NCI-H2081 treated with DMSO at 0.1 percent for 48 hours (cell line): ENCODE results near the gene AGA.
A peak's percentile ranks its signal among the peaks of the same experiment; 100 is the strongest.

Experiments
- DNase-seq: peaks from one replicate; lab custom pipeline; 2025; lab: John Stamatoyannopoulos, UW

Gene AGA

DNA sequence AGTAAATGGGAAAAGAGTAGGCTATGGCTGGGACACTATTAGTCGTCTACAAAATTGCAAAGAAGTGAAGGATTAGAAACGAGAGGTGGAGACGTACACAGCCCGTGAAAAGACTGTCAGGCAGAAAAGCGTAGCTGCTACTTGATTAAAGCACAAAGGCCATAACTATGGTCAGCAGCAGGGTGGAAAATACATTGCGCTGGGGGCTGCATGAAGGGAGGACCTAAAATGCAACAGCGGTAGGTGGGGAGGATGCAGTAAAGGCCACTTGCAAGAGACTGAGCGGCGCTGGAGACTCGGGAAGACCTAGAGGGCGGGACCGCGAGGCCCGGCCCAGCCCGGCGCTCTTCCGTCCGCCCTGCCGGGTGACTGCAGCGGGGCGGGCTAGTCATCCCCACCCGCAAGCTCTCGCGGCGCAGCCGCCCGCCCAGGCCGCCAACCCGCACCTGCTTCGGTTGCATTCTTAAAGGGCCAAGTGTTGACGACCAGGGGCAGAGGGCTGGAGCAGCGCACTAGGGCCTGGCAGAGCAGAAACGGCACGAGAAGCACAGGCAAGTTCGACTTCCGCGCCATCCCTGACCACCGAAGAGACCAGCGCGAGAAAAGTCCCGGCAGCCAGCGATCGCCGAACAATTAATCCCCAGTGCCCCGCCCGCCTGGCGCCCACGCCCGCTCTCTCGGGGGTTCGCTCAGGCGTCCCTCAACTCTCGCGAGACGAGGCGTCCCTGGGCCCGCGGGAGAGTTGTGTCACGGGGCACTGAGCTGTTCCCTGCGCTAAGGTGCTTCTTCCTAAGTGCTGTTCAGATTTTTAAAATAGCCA is at the start of gene AGA:
AGA (minus strand) TSS at position 635 of the 820 bp plus-strand sequence; CDS start at position 573, 62 bp downstream.
- DNase-seq = peak; percentile 70

GRCh38 chr4:177492022-177492421 is 49.8 kb upstream of the AGA start:
- DNase-seq = no peak

DNA sequence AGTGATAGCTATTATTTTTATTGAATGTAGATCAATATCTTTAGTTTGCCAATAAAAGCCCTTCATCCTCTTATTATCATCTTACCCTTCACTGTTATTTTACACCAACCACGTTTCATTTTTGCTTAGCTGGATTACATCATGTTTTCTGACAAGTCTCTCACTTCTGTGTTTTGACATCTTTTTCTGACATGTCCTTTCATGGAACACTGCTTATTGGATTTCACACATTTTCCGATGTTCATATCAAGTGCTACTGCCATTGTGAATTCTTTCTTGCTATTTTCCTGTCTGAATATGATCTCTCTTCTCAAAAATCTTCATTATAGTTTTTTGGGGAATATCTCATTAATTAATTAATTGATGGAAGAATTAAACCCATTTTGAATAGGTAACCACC is 48.5 kb upstream of the AGA start:
- no peak for DNase-seq

- no peak for DNase-seq
Measured at GRCh38 chr4:177489471-177490246, 47.4 kb upstream of the AGA start.

GRCh38 chr4:177487977-177488376 is 45.7 kb upstream of the AGA start:
- no peak for DNase-seq

DNA sequence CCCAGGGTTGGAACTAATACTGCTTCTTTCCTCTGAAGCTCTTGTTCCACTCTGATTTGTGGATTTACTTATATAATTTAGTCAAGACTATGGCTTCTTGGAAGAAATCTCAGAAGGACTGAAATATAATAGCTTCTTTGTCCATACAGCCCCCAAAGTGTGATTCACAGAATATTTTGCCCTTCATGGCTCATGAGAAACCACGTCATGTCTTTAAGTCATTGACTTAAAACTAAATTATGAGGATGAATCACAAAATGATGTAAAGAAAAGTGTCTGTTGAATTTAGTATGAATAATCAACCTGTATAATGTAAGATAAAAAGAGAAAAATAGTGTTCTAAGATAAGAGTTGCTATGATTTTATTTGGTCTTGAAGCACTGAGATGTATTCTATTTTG is 43.3 kb upstream of the AGA start:
- DNase-seq = no peak

GRCh38 chr4:177484613-177485021 is 42.4 kb upstream of the AGA start:
- DNase-seq = no peak

- DNase-seq = no peak
Measured at GRCh38 chr4:177483760-177484159, 41.5 kb upstream of the AGA start.

- no peak for DNase-seq
Measured at GRCh38 chr4:177483271-177483670, 41.0 kb upstream of the AGA start.

DNA sequence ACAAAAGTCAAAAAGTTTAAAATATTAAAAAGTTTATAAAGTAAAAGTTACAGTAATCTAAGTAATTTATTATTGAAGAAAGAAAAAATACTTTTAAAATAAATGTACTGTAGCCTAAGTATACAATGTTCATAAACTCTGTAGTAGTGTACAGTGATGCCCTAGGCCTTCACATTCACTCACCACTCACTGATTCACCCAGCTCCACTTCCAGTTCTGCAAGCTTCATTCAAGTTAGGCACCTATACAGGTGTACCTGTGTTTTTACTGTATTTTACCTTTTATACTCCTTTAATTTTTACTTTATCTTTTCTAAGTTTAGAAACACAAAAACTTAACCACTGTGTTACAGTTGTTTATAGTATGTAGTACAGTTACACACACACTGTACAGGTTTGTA is 40.1 kb upstream of the AGA start:
- DNase-seq = no peak

- DNase-seq = no peak
Measured at GRCh38 chr4:177480795-177481194, 38.6 kb upstream of the AGA start.

DNA sequence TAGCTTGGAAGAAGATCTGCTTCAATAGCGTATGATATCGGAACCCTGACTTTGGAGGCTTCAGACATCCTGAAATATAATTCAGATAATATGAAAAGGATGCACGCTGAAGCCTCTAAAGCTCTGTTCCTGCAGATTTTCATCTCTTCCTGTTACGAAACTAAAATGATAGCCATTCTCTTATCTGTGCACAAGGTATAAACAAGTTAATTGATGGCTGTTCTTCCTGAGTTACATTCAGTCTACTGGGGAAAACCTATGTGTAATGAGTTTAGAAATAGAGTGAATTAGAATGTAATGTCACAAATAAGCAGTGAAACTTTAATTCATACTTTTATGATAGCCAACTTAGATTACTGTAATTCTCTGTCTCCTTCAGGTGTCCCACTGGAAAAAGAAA is 36.8 kb upstream of the AGA start:
- DNase-seq = no peak

DNA sequence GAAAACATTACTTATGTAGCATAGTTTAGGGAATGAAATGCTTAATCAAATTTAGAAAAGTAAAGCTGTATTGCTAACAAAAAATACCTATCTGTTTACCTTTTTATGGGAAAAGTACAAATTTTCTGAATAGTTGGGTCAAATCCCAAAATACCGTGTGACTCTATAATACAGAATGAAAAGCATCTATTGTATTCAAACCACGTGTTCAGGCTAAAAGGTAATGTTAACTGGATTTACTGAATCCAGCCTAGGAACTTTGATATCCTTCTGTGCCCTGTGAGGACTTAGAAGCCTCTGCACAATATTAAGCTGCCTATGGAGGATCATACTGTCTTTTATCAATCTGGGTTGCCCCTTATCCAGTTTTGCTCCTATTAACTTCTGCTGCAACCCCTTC is 36.3 kb upstream of the AGA start:
- DNase-seq = no peak

GRCh38 chr4:177473991-177474390 is 31.8 kb upstream of the AGA start:
- DNase-seq = no peak

- no peak for DNase-seq
Measured at GRCh38 chr4:177464026-177464425, 21.8 kb upstream of the AGA start.

- no peak for DNase-seq
Measured at GRCh38 chr4:177461606-177462005, 19.4 kb upstream of the AGA start.

DNA sequence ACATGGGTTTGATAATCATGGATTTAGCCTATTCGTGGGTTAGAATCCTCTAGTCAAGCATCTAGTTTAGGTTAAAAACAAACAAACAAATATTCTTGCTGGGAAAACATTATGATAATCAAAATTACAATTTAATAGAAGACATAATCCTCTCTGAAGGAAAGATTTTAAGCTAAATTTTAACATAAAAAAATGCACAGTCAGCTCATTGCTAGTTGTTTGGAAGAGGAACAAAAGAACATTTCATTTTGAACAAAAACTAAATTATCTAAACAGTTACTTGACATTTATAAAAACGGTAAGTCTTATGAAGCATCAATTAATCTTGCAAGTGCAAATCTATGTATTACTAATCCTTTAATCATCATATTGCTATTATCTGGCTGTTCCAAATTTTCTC is 18.2 kb upstream of the AGA start:
- no peak for DNase-seq

GRCh38 chr4:177455561-177455970 is 13.3 kb upstream of the AGA start:
- no peak for DNase-seq

DNA sequence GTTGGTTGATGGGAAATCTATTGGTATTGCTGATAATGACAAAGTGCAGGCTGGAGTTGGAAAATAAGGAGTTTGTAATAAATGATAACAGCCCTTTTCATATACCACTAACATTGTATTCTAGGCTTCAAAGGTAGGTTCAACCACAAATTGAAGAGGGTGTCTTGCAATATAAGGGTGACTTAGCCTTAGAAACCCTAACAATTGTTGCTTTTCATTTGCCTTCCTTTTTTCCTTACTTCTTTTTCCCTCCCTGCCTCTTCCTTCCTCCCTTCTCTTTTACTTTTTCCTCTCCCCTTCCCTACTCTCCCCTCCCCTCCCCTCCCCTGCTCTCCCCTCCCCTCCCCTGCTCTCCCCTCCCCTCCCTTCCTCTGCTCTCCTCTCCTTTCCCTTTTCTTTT is 10.9 kb upstream of the AGA start:
- no peak for DNase-seq

DNA sequence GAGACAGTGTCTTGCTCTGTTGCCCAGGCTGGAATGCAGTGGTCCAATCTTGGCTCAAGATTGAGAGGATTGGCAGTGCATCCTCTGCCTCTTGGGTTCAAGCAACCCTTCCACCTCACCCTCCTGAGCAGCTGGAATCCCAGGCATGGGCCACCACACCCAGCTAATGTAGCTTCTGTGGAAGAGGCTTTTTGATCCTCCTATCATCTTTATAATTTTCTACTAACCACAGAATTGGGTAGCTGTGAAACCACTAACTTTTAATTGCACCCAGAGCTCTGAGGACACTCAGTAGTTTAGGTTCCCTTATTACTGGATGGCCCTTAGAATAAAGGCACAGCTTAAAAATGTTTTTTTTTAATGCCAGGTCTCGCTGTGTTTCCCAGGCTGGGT is 8.9 kb upstream of the AGA start:
- no peak for DNase-seq

DNA sequence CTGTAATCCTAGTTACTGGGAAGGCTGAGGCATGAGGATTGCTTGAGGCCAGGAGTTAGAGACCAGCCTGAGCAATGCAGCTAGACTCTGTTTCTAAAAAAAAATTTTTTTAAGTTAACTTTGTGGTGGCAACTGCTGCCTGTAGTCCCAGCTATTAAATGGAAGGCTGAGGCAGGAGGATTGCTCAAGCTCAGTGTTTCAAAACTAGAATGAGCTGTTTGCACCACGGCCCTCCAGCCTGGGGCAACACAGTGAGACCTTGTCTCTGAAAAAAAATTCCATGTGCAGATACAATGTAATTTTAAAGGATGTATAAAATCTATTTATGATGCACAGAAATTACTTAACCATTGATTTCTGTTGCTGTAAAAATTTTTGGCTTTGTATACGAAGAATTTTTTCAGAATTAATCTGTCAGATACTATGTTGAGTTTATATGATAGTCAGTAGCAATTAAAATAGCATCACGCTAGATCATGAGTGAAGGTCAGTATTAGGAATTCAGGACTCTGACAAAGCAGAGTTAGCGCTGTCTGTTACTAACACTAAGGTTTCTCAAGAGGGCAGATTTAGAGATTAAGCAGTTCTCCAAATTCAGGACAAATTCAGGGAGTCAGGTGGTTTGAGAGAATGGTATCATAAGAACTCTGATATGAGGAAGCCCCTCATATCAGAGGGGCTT is 8.3 kb upstream of the AGA start:
- no peak for DNase-seq

DNA sequence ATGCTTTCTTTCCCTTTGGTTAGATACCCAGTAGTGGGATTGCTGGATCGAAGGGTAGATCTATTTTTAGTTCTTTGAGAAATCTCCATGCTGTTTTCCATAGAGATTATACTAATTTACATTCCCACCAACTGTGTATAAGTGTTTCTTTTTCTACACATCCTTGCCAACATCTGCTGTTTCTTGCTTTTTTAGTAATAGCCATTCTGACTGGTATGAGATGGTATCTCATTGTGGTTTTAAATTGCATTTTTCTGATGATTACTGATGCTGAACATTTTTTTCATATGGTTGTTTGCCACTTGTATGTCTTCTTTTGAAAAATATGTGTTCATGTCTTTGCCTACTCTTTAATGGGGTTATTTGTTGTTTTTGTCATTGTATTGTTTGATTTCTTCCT is 6.6 kb upstream of the AGA start:
- DNase-seq = no peak
